Testis (tissue), 2 donors: ENCODE measurements around the gene OR56A5.

Experiments used
- CTCF ChIP-seq, 3 experiments: fragments of 450-650 bp in 2 of 3; fragments of 200-600 bp in 1 of 3; sonication (generic) in 1 of 3; IDR thresholded peaks; one replicate each; pipeline ENCODE4 v1.5.1; 2016 to 2019; ENCODE audit warnings: antibody characterized with exemption in 3 of 3, mild to moderate bottlenecking in 2 of 3, moderate library complexity in 1 of 3
- POLR2A ChIP-seq: fragments of 450-650 bp; IDR thresholded peaks from one replicate; pipeline ENCODE4 v1.6.1; 2017; ENCODE audit warnings: antibody characterized with exemption, mild to moderate bottlenecking, moderate library complexity

- TF ChIP-seq POLR2A = no peak
- no peak for TF ChIP-seq CTCF (IDR thresholded peaks at IDR 0.05)
Observed at GRCh38 chr11:5986885-5987284, 18.6 kb upstream of the OR56A5 start, which contains the start of gene OR52L1.
